NCI-H226 (cell line): Measurements from ENCODE around the gene PCDHB9.
"Not testable (repeated sequence)": the region's sequence is repeated elsewhere in the genome, so short reads cannot be mapped to it uniquely, and the experiment has no call there.

ENCODE experiments used
- DNase-seq: peaks from one replicate; pipeline ENCODE4 v3.0.0-alpha.2; 2015

PCDHB9 gene

DNA sequence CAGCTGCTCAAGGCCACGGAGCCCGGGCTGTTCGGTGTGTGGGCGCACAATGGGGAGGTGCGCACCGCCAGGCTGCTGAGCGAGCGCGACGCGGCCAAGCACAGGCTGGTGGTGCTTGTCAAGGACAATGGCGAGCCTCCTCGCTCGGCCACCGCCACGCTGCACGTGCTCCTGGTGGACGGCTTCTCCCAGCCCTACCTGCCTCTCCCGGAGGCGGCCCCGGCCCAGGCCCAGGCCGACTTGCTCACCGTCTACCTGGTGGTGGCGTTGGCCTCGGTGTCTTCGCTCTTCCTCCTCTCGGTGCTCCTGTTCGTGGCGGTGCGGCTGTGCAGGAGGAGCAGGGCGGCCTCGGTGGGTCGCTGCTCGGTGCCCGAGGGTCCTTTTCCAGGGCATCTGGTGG is 2.2 kb downstream of the PCDHB9 start:
- DNase-seq, result not testable (repeated sequence)

DNA sequence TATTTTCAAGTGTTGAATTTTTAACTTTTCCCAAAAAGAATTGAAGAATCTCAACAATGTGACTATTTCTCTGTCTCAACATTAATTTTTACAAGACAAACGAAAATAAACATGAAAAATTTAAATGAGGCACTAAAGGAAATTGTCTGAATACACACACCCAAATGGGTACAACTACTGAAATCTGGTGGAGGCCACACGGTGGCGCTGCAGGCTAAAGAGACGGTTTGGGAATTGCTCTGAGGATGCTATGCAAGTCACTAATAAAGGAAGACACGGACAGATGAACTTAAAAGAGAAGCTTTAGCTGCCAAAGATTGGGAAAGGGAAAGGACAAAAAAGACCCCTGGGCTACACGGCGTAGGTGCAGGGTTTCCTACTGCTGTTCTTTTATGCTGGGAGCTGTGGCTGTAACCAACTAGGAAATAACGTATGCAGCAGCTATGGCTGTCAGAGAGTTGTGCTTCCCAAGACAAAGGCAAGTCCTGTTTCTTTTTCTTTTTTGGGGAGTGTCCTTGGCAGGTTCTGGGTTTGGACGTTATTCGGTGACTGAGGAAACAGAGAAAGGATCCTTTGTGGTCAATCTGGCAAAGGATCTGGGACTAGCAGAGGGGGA is 5.3 kb downstream of the PCDHB9 start, which contains the start of gene PCDHB10:
TSS of gene PCDHB10 (plus strand) at position 244 of the 616 bp plus-strand sequence. CDS start at position 444, 200 bp downstream.
- peak; percentile 29 for DNase-seq

DNA sequence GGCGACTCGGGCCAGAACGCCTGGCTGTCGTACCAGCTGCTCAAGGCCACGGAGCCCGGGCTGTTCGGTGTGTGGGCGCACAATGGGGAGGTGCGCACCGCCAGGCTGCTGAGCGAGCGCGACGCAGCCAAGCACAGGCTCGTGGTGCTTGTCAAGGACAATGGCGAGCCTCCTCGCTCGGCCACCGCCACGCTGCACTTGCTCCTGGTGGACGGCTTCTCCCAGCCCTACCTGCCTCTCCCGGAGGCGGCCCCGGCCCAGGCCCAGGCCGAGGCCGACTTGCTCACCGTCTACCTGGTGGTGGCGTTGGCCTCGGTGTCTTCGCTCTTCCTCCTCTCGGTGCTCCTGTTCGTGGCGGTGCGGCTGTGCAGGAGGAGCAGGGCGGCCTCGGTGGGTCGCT is 7.4 kb downstream of the PCDHB9 start:
- DNase-seq, result not testable (repeated sequence)

DNA sequence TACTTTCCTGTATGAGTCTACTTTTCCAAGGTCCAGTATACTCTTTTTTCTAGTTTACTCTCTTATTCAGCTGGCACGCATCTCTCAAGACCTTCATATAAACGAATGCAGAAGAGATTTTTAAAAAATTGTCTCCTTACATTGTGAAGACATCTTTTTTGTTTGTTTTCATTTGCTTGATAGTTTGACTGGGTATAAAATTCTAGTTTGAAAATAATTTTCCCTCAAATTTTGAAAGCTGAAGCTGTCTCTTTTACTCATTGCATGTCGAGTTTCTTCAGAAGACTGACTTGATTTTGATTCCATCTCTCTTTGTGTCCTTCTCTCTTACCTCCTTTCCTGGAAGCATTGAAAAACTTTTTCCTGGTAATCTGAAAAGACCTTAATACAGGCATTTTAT is 9.4 kb downstream of the PCDHB9 start:
- no peak for DNase-seq

DNA sequence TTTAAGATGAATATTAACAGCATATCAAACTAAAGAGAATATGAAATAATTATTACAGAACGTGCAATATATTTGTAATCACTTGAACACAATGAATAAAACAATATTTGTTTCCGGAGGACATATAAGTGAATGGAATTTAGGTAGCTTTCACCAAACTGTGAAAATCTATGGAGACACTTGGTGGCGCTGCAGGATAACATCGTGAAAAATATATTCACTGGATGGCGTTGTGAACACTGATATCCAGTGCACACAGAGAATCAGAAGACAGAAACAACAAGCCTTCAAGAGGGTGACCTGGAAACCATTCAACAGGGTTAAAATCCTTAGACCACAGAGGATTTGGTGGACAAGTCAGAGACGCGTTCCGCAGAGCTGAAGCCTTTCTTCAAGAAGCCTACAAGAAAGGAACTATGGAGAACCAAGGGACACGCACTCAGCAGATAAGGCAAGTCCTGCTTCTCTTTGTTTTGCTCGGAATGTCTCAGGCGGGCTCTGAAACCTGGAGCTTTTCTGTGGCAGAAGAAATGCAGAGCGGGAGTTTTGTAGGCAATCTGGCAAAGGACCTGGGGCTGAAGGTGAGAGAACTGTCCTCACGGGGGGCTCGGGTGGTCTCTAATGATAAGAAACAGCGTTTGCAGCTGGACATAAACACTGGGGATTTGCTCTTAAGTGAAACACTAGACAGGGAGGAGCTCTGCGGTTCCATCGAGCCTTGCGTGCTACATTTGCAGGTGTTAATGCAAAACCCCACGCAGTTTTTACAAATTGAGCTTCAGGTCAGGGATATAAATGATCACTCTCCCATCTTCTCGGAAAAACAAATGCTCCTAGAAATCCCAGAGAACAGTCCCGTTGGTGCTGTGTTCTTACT is 12.6 kb downstream of the PCDHB9 start, which contains the start of gene PCDHB11:
TSS of gene PCDHB11 (plus strand) at position 269 of the 877 bp plus-strand sequence. CDS start at position 417, 148 bp downstream.
- no peak for DNase-seq

DNA sequence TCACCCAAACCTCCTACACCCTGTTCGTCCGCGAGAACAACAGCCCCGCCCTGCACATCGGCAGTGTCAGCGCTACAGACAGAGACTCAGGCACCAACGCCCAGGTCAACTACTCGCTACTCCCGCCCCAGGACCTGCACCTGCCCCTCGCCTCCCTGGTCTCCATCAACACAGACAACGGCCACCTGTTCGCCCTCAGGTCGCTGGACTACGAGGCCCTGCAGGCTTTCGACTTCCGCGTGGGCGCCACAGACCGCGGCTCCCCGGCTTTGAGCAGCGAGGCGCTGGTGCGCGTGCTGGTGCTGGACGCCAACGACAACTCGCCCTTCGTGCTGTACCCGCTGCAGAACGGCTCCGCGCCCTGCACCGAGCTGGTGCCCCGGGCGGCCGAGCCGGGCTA is 14.2 kb downstream of the PCDHB9 start:
- DNase-seq, result not testable (repeated sequence)

DNA sequence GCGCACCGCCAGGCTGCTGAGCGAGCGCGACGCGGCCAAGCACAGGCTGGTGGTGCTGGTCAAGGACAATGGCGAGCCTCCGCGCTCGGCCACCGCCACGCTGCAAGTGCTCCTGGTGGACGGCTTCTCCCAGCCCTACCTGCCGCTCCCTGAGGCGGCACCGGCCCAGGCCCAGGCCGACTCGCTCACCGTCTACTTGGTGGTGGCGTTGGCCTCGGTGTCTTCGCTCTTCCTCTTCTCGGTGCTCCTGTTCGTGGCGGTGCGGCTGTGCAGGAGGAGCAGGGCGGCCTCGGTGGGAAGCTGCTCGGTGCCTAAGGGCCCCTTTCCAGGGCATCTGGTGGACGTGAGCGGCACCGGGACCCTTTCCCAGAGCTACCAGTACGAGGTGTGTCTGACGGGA is 14.7 kb downstream of the PCDHB9 start:
- DNase-seq, result not testable (repeated sequence)

DNA sequence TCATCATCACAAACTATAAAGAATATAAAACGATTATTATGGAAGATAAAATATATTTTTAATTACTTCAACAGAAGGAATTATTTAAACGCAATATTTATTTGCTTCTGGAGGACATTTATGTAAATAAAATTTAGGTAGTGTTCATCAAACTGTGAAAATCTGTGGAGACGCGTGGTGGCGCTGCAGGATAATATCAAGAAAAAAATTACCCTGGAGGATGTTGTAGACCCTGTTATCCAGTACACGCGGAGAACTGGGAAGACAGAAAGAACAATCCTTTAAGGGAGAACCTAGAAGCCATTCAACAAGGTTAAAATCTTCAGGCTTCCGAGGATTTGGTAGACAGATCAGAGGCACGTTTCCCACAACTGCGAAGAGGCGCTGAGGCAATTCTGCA is 21.5 kb downstream of the PCDHB9 start, which contains the start of gene PCDHB12:
TSS of gene PCDHB12 (plus strand) at position 242 of the 400 bp plus-strand sequence. CDS start 189 bp downstream, outside the sequence.
- DNase-seq, result no peak

DNA sequence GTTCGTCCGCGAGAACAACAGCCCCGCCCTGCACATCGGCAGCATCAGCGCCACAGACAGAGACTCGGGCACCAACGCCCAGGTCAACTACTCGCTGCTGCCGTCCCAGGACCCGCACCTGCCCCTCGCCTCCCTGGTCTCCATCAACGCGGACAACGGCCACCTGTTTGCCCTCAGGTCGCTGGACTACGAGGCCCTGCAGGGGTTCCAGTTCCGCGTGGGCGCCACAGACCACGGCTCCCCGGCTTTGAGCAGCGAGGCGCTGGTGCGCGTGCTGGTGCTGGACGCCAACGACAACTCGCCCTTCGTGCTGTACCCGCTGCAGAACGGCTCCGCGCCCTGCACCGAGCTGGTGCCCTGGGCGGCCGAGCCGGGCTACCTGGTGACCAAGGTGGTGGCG is 23.3 kb downstream of the PCDHB9 start:
- DNase-seq, result not testable (repeated sequence)

DNA sequence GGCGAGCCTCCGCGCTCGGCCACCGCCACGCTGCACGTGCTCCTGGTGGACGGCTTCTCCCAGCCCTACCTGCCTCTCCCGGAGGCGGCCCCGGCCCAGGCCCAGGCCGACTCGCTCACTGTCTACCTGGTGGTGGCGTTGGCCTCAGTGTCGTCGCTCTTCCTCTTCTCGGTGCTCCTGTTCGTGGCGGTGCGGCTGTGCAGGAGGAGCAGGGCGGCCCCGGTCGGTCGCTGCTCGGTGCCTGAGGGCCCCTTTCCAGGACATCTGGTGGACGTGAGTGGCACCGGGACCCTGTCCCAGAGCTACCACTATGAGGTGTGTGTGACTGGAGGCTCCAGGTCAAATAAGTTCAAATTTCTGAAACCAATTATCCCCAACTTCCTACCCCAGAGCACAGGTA is 23.9 kb downstream of the PCDHB9 start:
- not testable (repeated sequence) for DNase-seq

DNA sequence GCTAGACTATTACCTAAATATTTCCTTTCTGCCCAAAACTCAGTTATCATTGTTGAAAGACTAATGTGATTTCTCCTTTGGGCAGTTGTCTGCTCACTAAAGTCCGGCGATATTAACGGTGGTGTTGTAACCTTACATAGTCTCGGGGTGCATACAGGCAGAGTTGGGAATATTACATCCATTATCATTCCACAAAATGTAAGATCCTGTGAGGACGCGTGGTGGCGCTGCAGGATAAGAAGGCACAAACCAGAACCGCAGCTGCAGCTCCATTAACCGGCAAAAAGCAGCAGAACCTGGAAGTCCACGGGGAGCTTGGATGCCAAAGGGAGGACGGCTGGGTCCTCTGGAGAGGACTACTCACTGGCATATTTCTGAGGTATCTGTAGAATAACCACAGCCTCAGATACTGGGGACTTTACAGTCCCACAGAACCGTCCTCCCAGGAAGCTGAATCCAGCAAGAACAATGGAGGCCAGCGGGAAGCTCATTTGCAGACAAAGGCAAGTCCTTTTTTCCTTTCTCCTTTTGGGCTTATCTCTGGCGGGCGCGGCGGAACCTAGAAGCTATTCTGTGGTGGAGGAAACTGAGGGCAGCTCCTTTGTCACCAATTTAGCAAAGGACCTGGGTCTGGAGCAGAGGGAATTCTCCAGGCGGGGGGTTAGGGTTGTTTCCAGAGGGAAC is 26.8 kb downstream of the PCDHB9 start, which contains the start of gene PCDHB13:
TSS of gene PCDHB13 (plus strand) at position 264 of the 684 bp plus-strand sequence. CDS start at position 469, 205 bp downstream.
- peak; percentile 50 for DNase-seq

DNA sequence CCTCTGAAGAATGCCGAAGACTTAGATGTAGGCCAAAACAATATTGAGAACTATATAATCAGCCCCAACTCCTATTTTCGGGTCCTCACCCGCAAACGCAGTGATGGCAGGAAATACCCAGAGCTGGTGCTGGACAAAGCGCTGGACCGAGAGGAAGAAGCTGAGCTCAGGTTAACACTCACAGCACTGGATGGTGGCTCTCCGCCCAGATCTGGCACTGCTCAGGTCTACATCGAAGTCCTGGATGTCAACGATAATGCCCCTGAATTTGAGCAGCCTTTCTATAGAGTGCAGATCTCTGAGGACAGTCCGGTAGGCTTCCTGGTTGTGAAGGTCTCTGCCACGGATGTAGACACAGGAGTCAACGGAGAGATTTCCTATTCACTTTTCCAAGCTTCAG is 27.6 kb downstream of the PCDHB9 start:
- DNase-seq, result not testable (repeated sequence)

DNA sequence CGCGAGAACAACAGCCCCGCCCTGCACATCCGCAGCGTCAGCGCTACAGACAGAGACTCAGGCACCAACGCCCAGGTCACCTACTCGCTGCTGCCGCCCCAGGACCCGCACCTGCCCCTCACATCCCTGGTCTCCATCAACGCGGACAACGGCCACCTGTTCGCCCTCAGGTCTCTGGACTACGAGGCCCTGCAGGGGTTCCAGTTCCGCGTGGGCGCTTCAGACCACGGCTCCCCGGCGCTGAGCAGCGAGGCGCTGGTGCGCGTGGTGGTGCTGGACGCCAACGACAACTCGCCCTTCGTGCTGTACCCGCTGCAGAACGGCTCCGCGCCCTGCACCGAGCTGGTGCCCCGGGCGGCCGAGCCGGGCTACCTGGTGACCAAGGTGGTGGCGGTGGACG is 28.5 kb downstream of the PCDHB9 start:
- DNase-seq, result not testable (repeated sequence)

DNA sequence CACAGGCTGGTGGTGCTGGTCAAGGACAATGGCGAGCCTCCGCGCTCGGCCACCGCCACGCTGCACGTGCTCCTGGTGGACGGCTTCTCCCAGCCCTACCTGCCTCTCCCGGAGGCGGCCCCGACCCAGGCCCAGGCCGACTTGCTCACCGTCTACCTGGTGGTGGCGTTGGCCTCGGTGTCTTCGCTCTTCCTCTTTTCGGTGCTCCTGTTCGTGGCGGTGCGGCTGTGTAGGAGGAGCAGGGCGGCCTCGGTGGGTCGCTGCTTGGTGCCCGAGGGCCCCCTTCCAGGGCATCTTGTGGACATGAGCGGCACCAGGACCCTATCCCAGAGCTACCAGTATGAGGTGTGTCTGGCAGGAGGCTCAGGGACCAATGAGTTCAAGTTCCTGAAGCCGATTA is 29.1 kb downstream of the PCDHB9 start:
- DNase-seq, result not testable (repeated sequence)

DNA sequence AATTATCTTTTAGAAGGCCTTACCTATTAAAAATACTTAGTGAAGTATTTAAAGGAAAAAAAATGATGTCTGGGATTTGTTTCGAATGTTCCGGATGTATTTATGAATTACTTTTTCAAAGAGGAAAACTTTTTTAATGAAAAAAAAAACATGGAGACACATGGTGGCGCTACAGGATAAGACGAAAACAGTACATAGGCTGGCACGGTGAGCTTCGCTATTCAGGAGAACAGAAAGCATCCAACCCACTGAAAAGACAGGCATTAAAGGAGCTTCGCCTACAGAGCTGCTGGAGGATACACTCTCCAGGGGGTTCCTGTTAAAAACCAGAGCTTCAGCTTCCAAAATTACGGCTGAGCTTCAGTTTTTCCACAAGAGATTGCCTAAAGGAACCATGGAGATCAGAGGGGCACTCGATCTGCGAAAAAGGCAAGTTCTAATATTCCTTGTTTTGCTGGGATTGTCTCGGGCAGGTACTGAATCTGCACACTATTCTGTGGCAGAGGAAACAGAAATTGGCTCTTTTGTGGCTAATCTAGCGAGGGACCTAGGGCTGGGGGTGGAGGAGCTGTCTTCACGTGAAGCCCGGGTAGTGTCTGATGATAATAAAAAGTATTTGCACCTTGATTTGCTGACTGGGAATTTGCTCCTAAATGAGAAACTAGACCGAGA is 36.3 kb downstream of the PCDHB9 start, which contains the start of gene PCDHB14:
TSS of gene PCDHB14 (plus strand) at position 232 of the 672 bp plus-strand sequence. CDS start at position 395, 163 bp downstream.
- no peak for DNase-seq

DNA sequence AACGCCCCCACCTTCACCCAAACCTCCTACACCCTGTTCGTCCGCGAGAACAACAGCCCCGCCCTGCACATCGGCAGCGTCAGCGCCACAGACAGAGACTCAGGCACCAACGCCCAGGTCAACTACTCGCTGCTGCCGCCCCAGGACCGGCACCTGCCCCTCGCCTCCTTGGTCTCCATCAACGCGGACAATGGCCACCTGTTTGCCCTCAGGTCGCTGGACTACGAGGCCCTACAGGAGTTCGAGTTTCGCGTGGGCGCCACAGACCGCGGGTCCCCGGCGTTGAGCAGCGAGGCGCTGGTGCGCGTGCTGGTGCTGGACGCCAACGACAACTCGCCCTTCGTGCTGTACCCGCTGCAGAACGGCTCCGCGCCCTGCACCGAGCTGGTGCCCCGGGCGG is 37.9 kb downstream of the PCDHB9 start:
- DNase-seq, result not testable (repeated sequence)

DNA sequence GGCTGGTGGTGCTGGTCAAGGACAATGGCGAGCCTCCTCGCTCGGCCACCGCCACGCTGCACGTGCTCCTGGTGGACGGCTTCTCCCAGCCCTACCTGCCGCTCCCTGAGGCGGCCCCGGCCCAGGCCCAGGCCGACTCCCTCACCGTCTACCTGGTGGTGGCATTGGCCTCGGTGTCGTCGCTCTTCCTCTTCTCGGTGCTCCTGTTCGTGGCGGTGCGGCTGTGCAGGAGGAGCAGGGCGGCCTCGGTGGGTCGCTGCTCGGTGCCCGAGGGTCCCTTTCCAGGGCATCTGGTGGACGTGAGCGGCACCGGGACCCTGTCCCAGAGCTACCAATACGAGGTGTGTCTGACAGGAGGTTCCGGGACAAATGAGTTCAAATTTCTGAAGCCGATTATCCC is 38.5 kb downstream of the PCDHB9 start:
- not testable (repeated sequence) for DNase-seq

DNA sequence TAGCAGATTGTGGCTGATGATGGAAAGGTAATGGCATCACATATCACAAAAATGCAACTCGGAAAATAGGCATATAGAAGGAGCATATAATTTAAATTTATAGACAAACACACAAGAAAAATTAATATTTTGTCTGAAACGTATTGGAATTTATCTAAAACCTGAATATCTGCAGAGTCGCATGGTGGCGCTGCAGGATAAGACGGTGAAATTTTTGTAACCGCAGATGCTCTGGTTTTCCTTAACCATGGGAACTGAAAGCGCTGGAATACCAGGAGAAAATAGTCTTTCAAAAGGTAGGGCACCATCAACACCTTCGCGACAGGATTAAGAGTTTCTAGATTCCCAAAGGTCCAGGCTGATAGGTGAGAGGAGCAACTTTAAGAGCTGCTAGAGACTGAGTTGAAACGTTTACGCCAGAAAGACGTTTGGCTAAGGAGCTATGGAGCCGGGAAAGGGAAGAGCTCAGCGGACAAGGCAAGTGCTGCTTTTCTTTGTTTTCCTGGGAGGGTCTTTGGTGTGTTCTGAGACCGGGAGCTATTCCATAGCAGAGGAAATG is 47.2 kb downstream of the PCDHB9 start:
- peak; percentile 4 for DNase-seq

DNA sequence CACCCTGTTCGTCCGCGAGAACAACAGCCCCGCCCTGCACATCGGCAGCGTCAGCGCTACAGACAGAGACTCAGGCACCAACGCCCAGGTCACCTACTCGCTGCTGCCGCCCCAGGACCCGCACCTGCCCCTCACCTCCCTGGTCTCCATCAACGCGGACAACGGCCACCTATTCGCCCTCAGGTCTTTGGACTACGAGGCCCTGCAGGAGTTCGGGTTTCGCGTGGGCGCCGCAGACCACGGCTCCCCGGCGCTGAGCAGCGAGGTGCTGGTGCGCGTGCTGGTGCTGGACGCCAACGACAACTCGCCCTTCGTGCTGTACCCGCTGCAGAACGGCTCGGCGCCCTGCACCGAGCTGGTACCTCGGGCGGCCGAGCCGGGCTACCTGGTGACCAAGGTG is 49.0 kb downstream of the PCDHB9 start:
- DNase-seq, result not testable (repeated sequence)

DNA sequence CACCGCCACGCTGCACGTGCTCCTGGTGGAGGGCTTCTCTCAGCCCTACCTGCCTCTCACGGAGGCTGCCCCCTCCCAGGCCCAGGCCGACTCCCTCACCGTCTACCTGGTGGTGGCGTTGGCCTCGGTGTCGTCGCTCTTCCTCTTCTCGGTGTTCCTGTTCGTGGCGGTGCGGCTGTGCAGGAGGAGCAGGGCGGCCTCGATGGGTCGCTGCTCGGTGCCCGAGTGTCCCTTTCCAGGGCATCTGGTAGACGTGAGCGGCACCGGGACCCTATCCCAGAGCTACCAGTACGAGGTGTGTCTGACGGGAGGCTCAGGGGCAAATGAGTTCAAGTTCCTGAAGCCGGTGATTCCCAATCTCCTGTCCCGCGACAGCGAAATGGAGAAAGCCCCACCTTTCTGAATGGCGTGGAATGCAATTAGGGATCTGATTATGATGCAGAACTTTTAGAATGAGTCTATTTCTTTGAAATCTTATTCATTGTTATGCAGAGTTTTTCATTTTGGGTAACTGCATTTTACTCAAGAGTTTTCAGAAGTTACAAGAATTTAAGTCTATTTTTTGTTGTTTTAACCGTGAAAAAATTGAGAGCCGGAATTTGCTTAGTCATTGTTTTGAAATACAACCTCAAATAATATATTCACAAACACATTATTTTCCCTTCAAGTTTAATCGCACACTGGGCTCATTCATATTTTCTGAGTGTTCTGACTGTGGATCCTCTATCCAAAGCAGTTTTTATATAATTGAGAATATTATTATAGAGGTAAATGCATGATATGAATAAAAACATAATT is 49.8 kb downstream of the PCDHB9 start:
- no peak for DNase-seq
